ENCODE data around the gene CMYA5.
"Not testable (repeated sequence)": the region's sequence is repeated elsewhere in the genome, so short reads cannot be mapped to it uniquely, and the experiment has no call there.

Gene CMYA5

GRCh38 chr5:79666758-79667157 lies 22.9 kb upstream of the CMYA5 start:
- no peak overlapping the region for H3K4me3 ChIP-seq (ENCODE audit: control insufficient read depth, low read depth, low read length)
- DNase-seq (ENCODE audit: low read depth) = no peak
- TF ChIP-seq CTCF (conservative IDR thresholded peaks at IDR 0.05; ENCODE audit: control insufficient read depth, insufficient read depth, low read depth, low read length) = no peak

- DNase-seq (ENCODE audit: low read depth) = no peak
- no peak overlapping the region for H3K4me3 ChIP-seq (ENCODE audit: control insufficient read depth, low read depth, low read length)
- no peak for TF ChIP-seq CTCF (conservative IDR thresholded peaks at IDR 0.05; ENCODE audit: control insufficient read depth, insufficient read depth, low read depth, low read length)
These were observed 17.2 kb upstream of the CMYA5 start for GRCh38 chr5:79672392-79672791.

DNA sequence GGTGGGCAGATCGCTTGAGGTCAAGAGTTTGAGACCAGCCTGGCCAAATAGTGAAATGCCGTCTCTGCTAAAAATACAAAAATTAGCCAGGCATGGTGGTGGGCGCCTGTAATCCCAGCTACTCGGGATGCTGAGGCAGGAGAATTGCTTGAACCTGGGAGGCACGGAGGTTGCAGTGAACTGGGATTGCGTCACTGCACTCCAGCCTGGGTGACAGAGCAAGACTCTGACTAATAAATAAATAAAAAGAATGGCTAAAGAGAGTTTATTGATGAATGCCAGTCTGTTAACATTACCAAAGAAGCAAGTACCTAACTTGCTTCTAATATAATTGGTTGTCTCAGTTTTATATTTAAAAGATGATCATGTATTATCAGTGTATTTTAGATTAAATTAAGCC lies 13.3 kb upstream of the CMYA5 start:
- H3K4me3 ChIP-seq (ENCODE audit: control insufficient read depth, low read depth, low read length) = not testable (repeated sequence)
- DNase-seq (ENCODE audit: low read depth) = peak; percentile 35

DNA sequence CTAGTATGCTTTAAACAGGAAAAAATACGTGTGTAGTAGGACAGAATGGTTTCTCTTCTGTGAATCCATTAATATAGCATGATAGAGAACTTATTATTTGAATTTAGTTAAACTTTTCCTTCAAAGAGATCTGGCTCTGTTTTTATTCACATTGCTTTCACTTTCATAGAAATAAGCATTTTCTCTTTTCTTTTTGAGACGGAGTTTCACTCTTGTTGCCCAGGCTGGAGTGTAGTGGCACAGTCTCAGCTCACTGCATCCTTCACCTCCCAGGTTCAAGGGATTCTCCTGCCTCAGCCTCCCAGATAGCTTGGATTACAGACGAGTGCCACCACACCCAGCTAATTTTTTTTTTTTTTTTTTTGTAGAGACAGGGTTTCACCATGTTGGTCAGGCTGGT lies 7.5 kb upstream of the CMYA5 start:
- not testable (repeated sequence) for DNase-seq (ENCODE audit: low read depth); H3K4me3 ChIP-seq (ENCODE audit: control insufficient read depth, low read depth, low read length)

- TF ChIP-seq CTCF (conservative IDR thresholded peaks at IDR 0.05; ENCODE audit: control insufficient read depth, insufficient read depth, low read depth, low read length) = no peak
These were observed 4.9 kb upstream of the CMYA5 start for GRCh38 chr5:79684782-79685181.

GRCh38 chr5:79685627-79686026 lies 4.0 kb upstream of the CMYA5 start:
- no peak for TF ChIP-seq CTCF (conservative IDR thresholded peaks at IDR 0.05; ENCODE audit: control insufficient read depth, insufficient read depth, low read depth, low read length)
- no peak overlapping the region for H3K4me3 ChIP-seq (ENCODE audit: control insufficient read depth, low read depth, low read length)
- peak; percentile 32 for DNase-seq (ENCODE audit: low read depth)

More at GRCh38 chr5:79684782-79685181, 4.9 kb upstream of the CMYA5 start:
- DNase-seq (ENCODE audit: low read depth) = no peak
- H3K4me3 ChIP-seq (ENCODE audit: control insufficient read depth, low read depth, low read length) = no peak overlapping the region

DNA sequence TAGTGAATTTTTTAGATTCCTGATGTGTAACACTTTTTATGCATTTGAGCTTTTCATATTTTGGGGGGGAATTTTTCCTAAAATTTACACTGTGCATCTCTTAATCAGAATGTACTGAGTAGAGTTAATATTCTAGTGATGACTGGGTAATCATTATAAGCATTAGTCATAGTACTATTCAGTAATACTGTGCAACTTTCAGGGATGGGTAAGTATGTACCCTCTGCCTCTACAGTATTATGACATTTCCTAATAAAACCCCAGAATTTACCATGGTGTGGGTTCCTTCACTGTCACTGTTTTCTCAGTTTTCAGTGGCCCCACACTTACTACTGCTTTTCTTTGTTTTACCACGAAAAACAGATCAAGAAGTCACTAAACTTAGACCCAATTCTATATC lies 2.8 kb upstream of the CMYA5 start:
- no peak overlapping the region for H3K4me3 ChIP-seq (ENCODE audit: control insufficient read depth, low read depth, low read length)
- TF ChIP-seq CTCF (conservative IDR thresholded peaks at IDR 0.05; ENCODE audit: control insufficient read depth, insufficient read depth, low read depth, low read length) = no peak
- DNase-seq (ENCODE audit: low read depth) = peak; percentile 21

GRCh38 chr5:79687889-79688288 lies 1.7 kb upstream of the CMYA5 start:
- DNase-seq (ENCODE audit: low read depth) = no peak
- no peak overlapping the region for H3K4me3 ChIP-seq (ENCODE audit: control insufficient read depth, low read depth, low read length)
- TF ChIP-seq CTCF (conservative IDR thresholded peaks at IDR 0.05; ENCODE audit: control insufficient read depth, insufficient read depth, low read depth, low read length) = no peak
